CD4-positive, alpha-beta T cell treated with Interleukin-2 at 100 ng/mL for 4 hours (primary cell): ENCODE results near the gene BTBD10.

Source experiments
- DNase-seq: peaks from one replicate; pipeline ENCODE4 v3.0.0-alpha.2; 2020; ENCODE audit warnings: low spot score

Gene BTBD10

GRCh38 chr11:13462901-13463778, at the start of gene BTBD10:
Gene BTBD10, minus strand, starts transcription at chr11:13463222. Its CDS starts 18,098 bp downstream, at chr11:13445124.
- peak; percentile 95 for DNase-seq

DNA sequence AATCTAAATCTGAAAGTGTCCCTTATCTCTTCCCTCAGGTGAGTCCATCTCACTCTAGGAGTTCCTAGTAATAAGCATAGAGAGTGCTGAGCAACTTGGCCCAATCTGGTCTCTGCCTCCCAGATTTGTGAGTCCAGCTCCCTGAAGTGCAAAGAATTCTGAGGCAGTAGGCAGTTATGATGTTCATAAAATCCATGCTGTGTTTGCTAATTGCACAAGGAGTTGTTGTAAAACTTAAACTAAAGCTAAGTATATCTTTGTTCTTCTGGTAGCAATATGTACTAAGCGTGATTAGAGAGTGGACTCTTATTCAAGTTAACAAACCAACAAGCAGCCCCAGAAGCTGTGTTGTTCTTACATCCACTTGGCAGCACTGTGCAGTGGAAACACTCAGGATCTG, 40.4 kb upstream of the BTBD10 start:
- DNase-seq, result no peak

DNA sequence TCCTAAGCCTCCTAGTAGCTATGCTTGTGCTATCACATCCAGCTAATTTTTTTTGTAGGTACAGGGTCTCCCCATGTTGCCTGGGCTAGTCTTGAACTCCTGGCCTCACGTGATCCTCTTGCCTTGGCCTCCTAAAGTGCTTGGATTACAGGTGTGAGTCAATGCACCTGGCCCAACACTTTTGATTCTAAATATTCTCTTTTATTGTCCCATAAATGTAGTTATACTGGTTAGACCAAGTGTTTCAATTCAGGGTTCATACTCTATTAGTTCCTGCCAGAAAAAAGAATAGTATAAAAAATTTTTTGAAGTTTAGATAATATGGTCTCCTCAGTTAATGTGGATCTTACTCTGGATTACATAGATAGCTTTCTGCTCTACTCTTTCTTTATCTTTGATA, 39.5 kb upstream of the BTBD10 start:
- no peak for DNase-seq

GRCh38 chr11:13495929-13496328, 32.9 kb upstream of the BTBD10 start, which contains the start of gene PTH:
Gene PTH, minus strand, starts transcription at chr11:13495997. Its CDS starts 3,142 bp downstream, at chr11:13492855.
- no peak for DNase-seq

DNA sequence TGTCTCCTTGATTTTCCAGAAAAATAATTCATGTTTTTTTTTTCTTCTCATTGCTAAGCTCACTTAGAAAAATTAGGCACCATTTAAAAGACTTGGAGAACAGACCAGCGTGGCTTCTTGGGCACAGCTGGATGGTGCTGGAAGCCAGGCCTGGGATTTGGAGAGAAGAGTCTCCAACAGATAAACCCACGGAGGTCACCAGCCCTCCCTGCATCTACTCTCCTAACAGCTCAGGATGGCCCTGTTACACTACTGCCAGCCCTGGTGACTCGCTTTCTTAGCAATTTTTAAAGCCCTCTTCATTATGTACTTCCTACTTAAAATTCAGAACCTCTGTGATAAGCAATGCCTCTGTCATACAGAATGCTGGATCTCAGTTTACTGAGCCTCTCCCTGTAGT, 31.0 kb upstream of the BTBD10 start:
- DNase-seq, result no peak

- peak; percentile 48 for DNase-seq
Observed at GRCh38 chr11:13487661-13488030, 24.6 kb upstream of the BTBD10 start.

GRCh38 chr11:13486926-13487660, 24.1 kb upstream of the BTBD10 start:
- peak; percentile 70 for DNase-seq

DNA sequence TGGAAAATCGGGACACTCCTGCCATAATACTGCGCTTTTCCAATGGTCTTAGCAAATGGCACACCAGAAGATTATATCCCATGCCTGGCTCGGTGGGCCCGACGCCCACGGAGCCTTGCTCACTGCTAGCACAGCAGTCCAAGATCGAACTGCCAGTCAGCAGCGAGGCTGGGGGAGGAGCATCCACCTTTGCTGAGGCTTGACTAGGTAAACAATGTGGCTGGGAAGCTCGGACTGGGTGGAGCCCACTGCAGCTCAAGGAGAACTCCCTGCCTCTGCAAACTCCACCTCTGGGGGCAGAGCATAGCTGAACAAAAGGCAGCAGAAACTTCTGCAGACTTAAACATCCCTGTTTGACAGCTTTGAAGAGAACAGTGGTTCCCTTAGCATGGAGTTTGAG, 17.2 kb upstream of the BTBD10 start:
- DNase-seq, result no peak

- DNase-seq, result no peak
Observed at GRCh38 chr11:13479688-13480087, 16.7 kb upstream of the BTBD10 start.

- DNase-seq, result no peak
Observed at GRCh38 chr11:13475091-13475490, 12.1 kb upstream of the BTBD10 start.

DNA sequence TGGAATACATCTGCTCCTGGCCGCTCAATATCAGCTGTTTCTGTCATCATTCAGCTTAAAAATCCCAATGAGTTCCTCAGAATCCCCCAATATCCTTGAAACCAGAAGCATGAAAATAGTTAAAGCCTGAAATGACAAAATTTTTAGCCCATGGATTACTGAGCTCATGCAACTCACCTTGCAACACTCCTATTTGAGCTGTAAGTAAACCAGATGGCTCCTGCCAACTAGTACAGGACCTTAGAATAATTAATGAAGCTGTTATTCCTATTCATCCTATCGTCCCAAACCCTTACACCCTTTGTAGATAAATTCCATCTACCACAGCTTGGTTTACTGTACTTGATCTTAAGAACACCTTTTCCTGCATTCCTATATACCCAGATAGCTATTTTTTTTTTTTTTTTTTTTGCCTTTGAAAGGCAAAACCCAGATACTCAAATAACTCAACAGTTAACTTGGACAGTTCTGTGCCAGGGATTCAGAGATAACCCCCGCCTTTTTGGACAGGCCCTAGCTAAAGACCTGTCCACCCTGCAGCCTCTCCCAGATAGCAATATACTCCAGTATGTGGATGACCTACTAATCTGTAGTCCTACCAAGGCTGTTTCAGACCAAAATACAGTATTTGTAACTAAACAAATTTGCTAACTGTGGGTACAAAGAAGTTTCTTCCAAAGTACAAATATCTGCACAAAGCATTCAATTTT, 10.1 kb upstream of the BTBD10 start:
- DNase-seq, result no peak

DNA sequence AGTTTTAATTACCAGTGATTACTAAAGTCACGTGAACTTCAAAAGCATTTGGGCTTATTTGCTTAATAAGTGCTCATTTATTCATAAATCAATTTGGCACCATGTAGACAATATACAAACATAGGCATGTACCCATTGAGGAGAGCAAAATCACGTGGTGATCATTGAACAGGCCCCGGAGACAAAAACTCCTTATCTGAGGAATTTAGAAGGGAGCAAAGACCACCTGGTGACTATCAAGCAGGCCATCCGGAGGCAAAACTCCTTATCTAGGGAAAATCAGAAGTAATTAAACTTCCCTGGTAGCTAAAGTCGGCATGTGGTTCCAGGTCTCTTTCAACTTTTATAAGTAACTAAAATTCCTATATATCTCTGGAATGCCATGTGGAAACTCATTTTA, 5.7 kb upstream of the BTBD10 start:
- DNase-seq, result no peak

DNA sequence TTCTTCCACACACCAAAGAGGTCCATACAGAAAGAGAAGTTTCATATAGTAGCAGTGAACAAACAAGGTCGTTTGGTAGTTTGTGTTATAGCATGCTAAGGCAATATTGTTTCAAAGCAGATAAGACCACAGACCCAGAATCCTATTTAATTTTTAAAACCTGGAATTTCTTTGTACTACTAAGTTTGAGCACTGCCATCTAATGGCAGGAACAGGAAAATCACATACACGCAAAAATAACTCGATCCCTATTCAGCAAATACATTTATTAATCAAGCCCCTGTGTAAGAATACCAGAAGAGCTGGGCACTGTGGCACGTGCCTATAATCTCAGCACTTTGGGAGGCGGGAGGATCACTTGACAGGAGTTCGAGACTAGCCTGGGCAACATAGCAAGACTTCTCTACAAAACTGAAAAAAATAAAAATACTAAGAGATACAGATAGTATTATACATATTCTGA, 2.9 kb upstream of the BTBD10 start:
- DNase-seq, result peak; percentile 35

DNA sequence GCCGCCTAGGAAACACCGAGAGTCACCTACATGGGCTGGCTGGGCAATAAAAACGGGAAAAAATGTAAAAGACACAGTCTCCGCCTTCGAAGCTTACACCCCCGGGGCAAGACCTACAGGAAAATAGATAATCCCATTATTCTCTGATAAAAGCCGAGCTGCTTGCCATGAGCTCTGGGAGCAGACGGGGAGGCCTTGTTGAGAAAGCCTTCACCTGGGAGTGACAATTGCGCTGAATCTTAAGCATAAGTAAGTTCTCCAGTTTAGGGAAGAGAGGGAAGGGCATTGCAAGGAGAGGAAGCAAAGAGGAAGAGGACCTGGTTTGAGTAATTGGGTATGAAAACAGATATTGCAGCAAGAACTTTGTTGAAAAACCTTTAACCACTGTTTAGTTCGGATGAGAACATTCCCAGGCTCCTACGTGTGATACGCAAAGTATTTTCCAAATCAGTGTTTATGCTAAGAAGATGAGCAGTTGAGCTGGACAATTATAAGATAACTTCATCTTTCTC, 813 bp upstream of the BTBD10 start:
- no peak for DNase-seq

GRCh38 chr11:13462311-13462900, 616 bp downstream of the BTBD10 start:
- peak; percentile 42 for DNase-seq

DNA sequence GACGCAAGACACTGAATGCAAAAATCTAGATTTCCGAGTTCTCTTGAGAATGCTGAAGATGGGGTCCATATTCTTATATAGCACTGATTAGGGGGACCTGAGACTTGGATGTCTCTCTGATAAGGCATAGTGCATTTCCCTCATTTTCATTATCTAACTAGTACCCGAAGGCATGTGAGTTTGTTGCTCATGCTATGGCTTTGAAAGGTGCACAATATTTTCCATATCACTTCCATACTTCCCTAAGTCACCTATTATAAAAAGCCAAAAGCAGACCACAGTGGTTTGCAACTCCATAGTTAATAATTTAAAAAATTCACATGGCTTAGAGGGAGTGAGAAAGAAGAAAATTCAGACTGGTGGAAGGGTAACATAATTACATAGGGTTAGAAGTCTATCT, 1.7 kb downstream of the BTBD10 start:
- no peak for DNase-seq

GRCh38 chr11:13450832-13451397, 12.1 kb downstream of the BTBD10 start:
- no peak for DNase-seq

GRCh38 chr11:13449522-13449921, 13.5 kb downstream of the BTBD10 start:
- DNase-seq, result no peak

DNA sequence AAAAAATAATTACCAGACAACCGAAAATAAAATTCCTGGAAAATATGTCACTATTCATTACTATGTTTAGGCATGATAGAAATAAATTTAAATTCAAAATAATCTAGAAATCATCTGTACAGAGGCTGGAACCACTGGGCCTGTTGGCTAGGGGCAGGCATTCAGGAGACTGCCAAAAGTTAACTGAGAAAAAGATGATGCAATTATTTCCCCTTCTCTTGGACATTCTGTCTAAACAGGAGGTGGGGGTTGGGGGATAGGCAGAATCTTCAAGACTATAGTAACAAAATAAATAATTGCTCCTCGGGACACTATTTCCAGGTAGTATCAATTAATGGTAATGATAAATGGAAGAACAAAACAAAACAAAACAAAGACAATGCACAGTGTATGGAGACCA, 14.1 kb downstream of the BTBD10 start:
- no peak for DNase-seq

DNA sequence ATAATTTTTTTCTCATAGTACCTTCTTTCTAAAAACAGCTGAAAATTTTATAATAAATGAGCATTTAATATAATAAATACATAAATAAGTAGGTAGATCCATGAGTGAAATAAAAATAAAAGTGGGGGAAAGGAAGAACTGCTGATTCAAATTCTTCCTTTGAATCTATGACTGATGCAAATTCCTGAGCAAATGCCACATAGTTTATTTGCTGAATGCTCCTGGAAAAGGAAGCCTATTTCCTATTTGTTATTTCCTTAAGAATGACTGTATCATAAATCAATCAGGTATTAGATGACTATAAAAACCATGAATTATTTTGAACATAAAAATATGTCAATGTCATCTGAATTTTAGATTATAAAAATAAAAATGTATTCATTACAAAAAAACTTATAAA, 16.6 kb downstream of the BTBD10 start:
- no peak for DNase-seq

DNA sequence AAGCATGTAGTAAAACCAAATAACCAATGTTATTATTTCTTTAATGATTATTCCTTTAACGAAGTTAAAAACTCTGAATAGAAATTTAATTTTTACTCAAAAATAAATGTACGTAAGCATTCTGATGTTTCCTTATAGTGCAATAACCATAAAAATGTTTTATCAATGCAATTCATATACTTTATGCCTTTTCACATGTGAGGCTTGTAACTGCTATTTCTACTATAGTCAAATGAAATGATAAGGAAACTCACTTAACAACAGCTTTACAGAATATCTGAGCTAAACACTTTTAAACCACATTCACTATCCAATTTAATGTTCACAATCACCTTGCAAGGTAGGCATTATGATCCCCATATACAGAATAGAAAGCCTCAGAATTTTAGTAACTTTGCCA, 17.4 kb downstream of the BTBD10 start:
- no peak for DNase-seq
